ENCODE results near the gene DCAF5.

DCAF5 gene

GRCh38 chr14:69050240-69051184, 102.4 kb downstream of the DCAF5 start:
- DNase-seq (ENCODE audit: insufficient read length, low spot score) (no peak), FAIRE-seq (no peak)
- TF ChIP-seq SPI1 (IDR thresholded peaks at IDR 0.05; ENCODE audit: low read depth, low read length) (no peak), PAX5 (IDR thresholded peaks at IDR 0.05; ENCODE audit: insufficient read depth, low read length, severe bottlenecking) (no peak), TAF1 (IDR thresholded peaks at IDR 0.05; ENCODE audit: low read depth, low read length) (no peak), POLR2A (IDR thresholded peaks at IDR 0.05; ENCODE audit: low read depth, low read length) (no peak)

DNA sequence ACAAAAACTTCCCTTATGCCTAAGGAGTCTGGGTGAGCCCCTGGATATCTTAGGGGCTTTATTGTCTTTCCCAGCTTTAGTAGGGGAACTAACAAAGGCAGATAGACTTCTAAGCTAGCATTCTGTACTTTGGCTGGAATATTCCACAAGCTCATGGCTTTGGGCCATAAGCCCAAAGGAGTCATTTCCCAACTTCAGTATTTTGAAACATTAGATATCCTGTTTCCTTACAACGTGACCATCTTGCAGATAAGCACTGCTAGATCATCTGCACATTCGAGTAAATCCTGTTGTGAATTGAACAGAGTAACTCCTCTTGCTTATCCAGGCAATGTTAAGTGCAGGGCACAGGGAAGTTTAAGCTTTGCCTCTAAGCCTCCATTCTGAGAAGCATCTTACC, 103.2 kb downstream of the DCAF5 start:
- no peak for DNase-seq (ENCODE audit: insufficient read length, low spot score)
- FAIRE-seq = no peak
- no peak for TF ChIP-seq TAF1 (IDR thresholded peaks at IDR 0.05; ENCODE audit: low read depth, low read length)
- TF ChIP-seq SPI1 (IDR thresholded peaks at IDR 0.05; ENCODE audit: low read depth, low read length) = no peak
- no peak for TF ChIP-seq PAX5 (IDR thresholded peaks at IDR 0.05; ENCODE audit: insufficient read depth, low read length, severe bottlenecking)
- no peak for TF ChIP-seq POLR2AphosphoS5 (IDR thresholded peaks at IDR 0.05; ENCODE audit: low read depth, low read length)
- TF ChIP-seq POU2F2 (IDR thresholded peaks at IDR 0.05; ENCODE audit: low read depth, low read length) = no peak
- no peak for TF ChIP-seq POLR2A (IDR thresholded peaks at IDR 0.05; ENCODE audit: low read depth, low read length)

DNA sequence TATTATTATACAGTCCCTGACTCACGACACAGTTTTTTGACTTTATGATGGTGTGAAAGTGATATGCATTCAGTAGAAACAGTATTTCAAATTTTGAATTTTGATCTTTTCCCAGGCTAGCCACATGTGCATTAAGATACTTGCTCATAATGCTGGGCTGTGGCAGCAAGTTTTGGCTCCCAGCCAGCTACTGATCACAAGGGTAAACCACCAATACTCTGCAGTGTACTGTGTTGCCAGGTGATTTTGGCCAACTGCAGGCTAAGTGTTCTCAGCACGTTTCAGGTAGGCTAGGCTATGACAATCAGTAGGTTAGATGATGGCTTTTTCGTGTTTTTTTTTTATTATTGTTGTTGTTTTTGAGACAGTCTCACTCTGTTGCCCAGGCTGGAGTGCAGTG, 104.5 kb downstream of the DCAF5 start:
- TF ChIP-seq PAX5 (IDR thresholded peaks at IDR 0.05; ENCODE audit: insufficient read depth, low read length, severe bottlenecking) = no peak
- no peak for TF ChIP-seq SPI1 (IDR thresholded peaks at IDR 0.05; ENCODE audit: low read depth, low read length)
- no peak for TF ChIP-seq POLR2A (IDR thresholded peaks at IDR 0.05; ENCODE audit: low read depth, low read length)
- no peak for TF ChIP-seq POU2F2 (IDR thresholded peaks at IDR 0.05; ENCODE audit: low read depth, low read length)
- TF ChIP-seq TAF1 (IDR thresholded peaks at IDR 0.05; ENCODE audit: low read depth, low read length) = no peak
- TF ChIP-seq POLR2AphosphoS5 (IDR thresholded peaks at IDR 0.05; ENCODE audit: low read depth, low read length) = no peak
- DNase-seq (ENCODE audit: insufficient read length, low spot score) (no peak), FAIRE-seq (no peak)

DNA sequence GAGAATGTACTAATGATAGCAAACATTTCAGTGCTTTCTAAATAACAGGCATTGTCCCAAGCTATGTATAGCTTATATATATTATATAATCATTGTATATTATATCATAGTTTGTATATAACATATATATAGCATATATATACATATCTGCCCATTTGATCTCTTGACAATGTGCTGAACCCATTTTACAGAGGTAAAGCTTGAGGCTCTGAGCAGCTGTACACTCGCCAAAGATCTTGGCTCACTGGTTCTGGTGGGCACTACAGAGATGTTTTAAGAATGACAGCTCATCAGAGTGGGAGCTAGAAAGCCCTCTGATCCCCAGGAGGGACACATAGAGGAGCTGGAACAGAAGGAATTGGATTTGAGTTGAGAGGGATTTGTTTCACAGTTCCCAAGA, 105.7 kb downstream of the DCAF5 start:
- DNase-seq (ENCODE audit: insufficient read length, low spot score) = no peak
- no peak for FAIRE-seq
- no peak for TF ChIP-seq SPI1 (IDR thresholded peaks at IDR 0.05; ENCODE audit: low read depth, low read length)
- TF ChIP-seq POLR2A (IDR thresholded peaks at IDR 0.05; ENCODE audit: low read depth, low read length) = no peak
- no peak for TF ChIP-seq PAX5 (IDR thresholded peaks at IDR 0.05; ENCODE audit: insufficient read depth, low read length, severe bottlenecking)
- TF ChIP-seq POLR2AphosphoS5 (IDR thresholded peaks at IDR 0.05; ENCODE audit: low read depth, low read length) = no peak
- no peak for TF ChIP-seq TAF1 (IDR thresholded peaks at IDR 0.05; ENCODE audit: low read depth, low read length)
- TF ChIP-seq POU2F2 (IDR thresholded peaks at IDR 0.05; ENCODE audit: low read depth, low read length) = no peak

GRCh38 chr14:69046476-69046860, 106.5 kb downstream of the DCAF5 start:
- TF ChIP-seq SPI1 (IDR thresholded peaks at IDR 0.05; ENCODE audit: low read depth, low read length) (no peak), POU2F2 (IDR thresholded peaks at IDR 0.05; ENCODE audit: low read depth, low read length) (no peak), TAF1 (IDR thresholded peaks at IDR 0.05; ENCODE audit: low read depth, low read length) (no peak)
- DNase-seq (ENCODE audit: insufficient read length, low spot score) (no peak), FAIRE-seq (no peak)

GRCh38 chr14:69045857-69046475, 107.0 kb downstream of the DCAF5 start:
- DNase-seq (ENCODE audit: insufficient read length, low spot score) = no peak
- TF ChIP-seq SPI1 (IDR thresholded peaks at IDR 0.05; ENCODE audit: low read depth, low read length) (no peak), POLR2AphosphoS5 (IDR thresholded peaks at IDR 0.05; ENCODE audit: low read depth, low read length) (no peak), POLR2A (IDR thresholded peaks at IDR 0.05; ENCODE audit: low read depth, low read length) (no peak), PAX5 (IDR thresholded peaks at IDR 0.05; ENCODE audit: insufficient read depth, low read length, severe bottlenecking) (no peak), TAF1 (IDR thresholded peaks at IDR 0.05; ENCODE audit: low read depth, low read length) (no peak), POU2F2 (IDR thresholded peaks at IDR 0.05; ENCODE audit: low read depth, low read length) (no peak)
- FAIRE-seq = no peak

DNA sequence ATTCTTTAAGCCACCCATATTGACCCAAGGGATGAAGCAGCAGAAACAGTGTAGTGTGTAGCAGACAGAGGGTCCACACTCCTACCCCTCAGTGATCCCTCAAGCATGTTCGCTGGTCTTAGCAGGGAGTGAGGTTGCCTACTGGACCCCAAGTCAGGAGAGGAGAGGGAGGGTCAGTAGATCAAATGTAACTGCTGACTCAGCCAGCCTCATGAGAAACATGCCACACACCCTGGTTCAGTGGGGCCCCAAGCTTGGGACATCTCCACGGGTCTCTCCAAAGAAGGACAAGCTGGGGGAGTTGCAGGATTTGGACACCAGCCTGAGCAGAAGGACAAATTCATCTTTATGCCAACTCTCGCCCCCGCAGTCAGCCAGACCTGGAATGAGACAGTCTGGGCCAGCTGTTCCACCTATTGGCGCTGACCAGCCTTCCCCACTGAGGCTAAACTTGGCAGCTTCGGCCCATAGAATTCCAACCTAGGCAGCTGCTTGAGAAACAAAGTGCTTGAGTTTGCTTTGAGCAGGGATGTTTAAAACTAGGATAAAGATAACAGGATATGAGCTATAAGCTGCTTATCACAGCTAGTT, 107.9 kb downstream of the DCAF5 start:
- no peak for FAIRE-seq
- TF ChIP-seq PAX5 (IDR thresholded peaks at IDR 0.05; ENCODE audit: insufficient read depth, low read length, severe bottlenecking) (no peak), TAF1 (IDR thresholded peaks at IDR 0.05; ENCODE audit: low read depth, low read length) (no peak), SPI1 (IDR thresholded peaks at IDR 0.05; ENCODE audit: low read depth, low read length) (no peak), POU2F2 (IDR thresholded peaks at IDR 0.05; ENCODE audit: low read depth, low read length) (no peak), POLR2AphosphoS5 (IDR thresholded peaks at IDR 0.05; ENCODE audit: low read depth, low read length) (no peak), POLR2A (IDR thresholded peaks at IDR 0.05; ENCODE audit: low read depth, low read length) (no peak)
- DNase-seq (ENCODE audit: insufficient read length, low spot score) = no peak

- no peak for DNase-seq (ENCODE audit: insufficient read length, low spot score)
- TF ChIP-seq POU2F2 (IDR thresholded peaks at IDR 0.05; ENCODE audit: low read depth, low read length) = no peak
- TF ChIP-seq POLR2A (IDR thresholded peaks at IDR 0.05; ENCODE audit: low read depth, low read length) = no peak
- no peak for TF ChIP-seq PAX5 (IDR thresholded peaks at IDR 0.05; ENCODE audit: insufficient read depth, low read length, severe bottlenecking)
- no peak for TF ChIP-seq TAF1 (IDR thresholded peaks at IDR 0.05; ENCODE audit: low read depth, low read length)
- TF ChIP-seq POLR2AphosphoS5 (IDR thresholded peaks at IDR 0.05; ENCODE audit: low read depth, low read length) = no peak
- no peak for TF ChIP-seq SPI1 (IDR thresholded peaks at IDR 0.05; ENCODE audit: low read depth, low read length)
- FAIRE-seq = no peak
These were observed 108.6 kb downstream of the DCAF5 start for GRCh38 chr14:69044296-69044695.

GRCh38 chr14:69043596-69044260, 109.2 kb downstream of the DCAF5 start:
- FAIRE-seq = no peak
- no peak for DNase-seq (ENCODE audit: insufficient read length, low spot score)
- TF ChIP-seq SPI1 (IDR thresholded peaks at IDR 0.05; ENCODE audit: low read depth, low read length) (no peak), POLR2A (IDR thresholded peaks at IDR 0.05; ENCODE audit: low read depth, low read length) (no peak), TAF1 (IDR thresholded peaks at IDR 0.05; ENCODE audit: low read depth, low read length) (no peak), POLR2AphosphoS5 (IDR thresholded peaks at IDR 0.05; ENCODE audit: low read depth, low read length) (no peak), PAX5 (IDR thresholded peaks at IDR 0.05; ENCODE audit: insufficient read depth, low read length, severe bottlenecking) (no peak), POU2F2 (IDR thresholded peaks at IDR 0.05; ENCODE audit: low read depth, low read length) (no peak)

Data from GM12891 (cell line).